ENCODE results near the gene APP.

The APP gene

GRCh38 chr21:25980710-25981109 lies 189.9 kb downstream of the APP start:
- no peak for TF ChIP-seq CTCF (conservative IDR thresholded peaks at IDR 0.05; ENCODE audit: low read depth, low read length)
- no peak overlapping the region for H3K4me3 ChIP-seq (ENCODE audit: low read depth, low read length)
- DNase-seq (ENCODE audit: low read depth) = no peak

- H3K4me3 ChIP-seq (ENCODE audit: low read depth, low read length) = no peak overlapping the region
- DNase-seq (ENCODE audit: low read depth) = no peak
- TF ChIP-seq CTCF (conservative IDR thresholded peaks at IDR 0.05; ENCODE audit: low read depth, low read length) = no peak
These were observed 190.5 kb downstream of the APP start for GRCh38 chr21:25979845-25980616.

- no peak overlapping the region for H3K4me3 ChIP-seq (ENCODE audit: low read depth, low read length)
- no peak for DNase-seq (ENCODE audit: low read depth)
- TF ChIP-seq CTCF (conservative IDR thresholded peaks at IDR 0.05; ENCODE audit: low read depth, low read length) = no peak
These were observed 193.4 kb downstream of the APP start for GRCh38 chr21:25977068-25977611.

GRCh38 chr21:25974964-25975363 lies 195.6 kb downstream of the APP start:
- DNase-seq (ENCODE audit: low read depth) = no peak
- no peak for TF ChIP-seq CTCF (conservative IDR thresholded peaks at IDR 0.05; ENCODE audit: low read depth, low read length)

GRCh38 chr21:25970254-25970930 lies 200.2 kb downstream of the APP start:
- no peak overlapping the region for H3K4me3 ChIP-seq (ENCODE audit: low read depth, low read length)
- DNase-seq (ENCODE audit: low read depth) = peak; percentile 23
- TF ChIP-seq CTCF (conservative IDR thresholded peaks at IDR 0.05; ENCODE audit: low read depth, low read length) = no peak

More at GRCh38 chr21:25974964-25975363, 195.6 kb downstream of the APP start:
- H3K4me3 ChIP-seq (ENCODE audit: low read depth, low read length) = no peak overlapping the region

- DNase-seq (ENCODE audit: low read depth) = no peak
- no peak overlapping the region for H3K4me3 ChIP-seq (ENCODE audit: low read depth, low read length)
- TF ChIP-seq CTCF (conservative IDR thresholded peaks at IDR 0.05; ENCODE audit: low read depth, low read length) = no peak
These were observed 202.6 kb downstream of the APP start for GRCh38 chr21:25967901-25968438.

Measured in choroid plexus epithelial cell (primary cell).